Measurements from ENCODE around the gene LRP5. TPM values are rescaled to one million over a fixed set of nuclear protein-coding genes. Genes with fewer than 3 reads are reported as not detected.

LRP5 gene
- total RNA-seq, 1 experiment from 2014 or later = 67.0 TPM

GRCh38 chr11:68293708-68294107, 18.7 kb upstream of the LRP5 start:
- Histone ChIP-seq H3K4me3 (ENCODE audit: low read depth, low read length, poor library complexity, severe bottlenecking) (no peak overlapping the region), H3K9me3 (ENCODE audit: low read depth, low read length, poor library complexity, severe bottlenecking) (peaks cover 6% of the 10 kb centered on the region), H3K36me3 (ENCODE audit: insufficient read depth, low read length, poor library complexity, severe bottlenecking) (no peaks in the 10 kb centered on the region), H3K27ac (ENCODE audit: low read depth, low read length, poor library complexity, severe bottlenecking) (no peak overlapping the region), H3K27me3 (replicated peaks; ENCODE audit: insufficient read depth, low read depth, low read length, poor library complexity) (no peaks in the 10 kb centered on the region), H3K4me1 (ENCODE audit: insufficient read depth, low read length, poor library complexity, severe bottlenecking) (no peaks in the 10 kb centered on the region)
- no peak for DNase-seq (ENCODE audit: low spot score)
- intact Hi-C loops (cut with micrococcal nuclease; ENCODE audit: unreplicated experiment) = no loop called here
- ChIA-PET POLR2A (ENCODE audit: low non-redundant PET) (no interaction called here), CTCF (no interaction called here)
- BruUV-seq (replicated peaks) = no TSS peak
- no peak for TF ChIP-seq EZH2 (IDR thresholded peaks at IDR 0.05; ENCODE audit: borderline replicate concordance, low read depth, low read length, poor library complexity, severe bottlenecking)
- TF ChIP-seq, protein P1, sequence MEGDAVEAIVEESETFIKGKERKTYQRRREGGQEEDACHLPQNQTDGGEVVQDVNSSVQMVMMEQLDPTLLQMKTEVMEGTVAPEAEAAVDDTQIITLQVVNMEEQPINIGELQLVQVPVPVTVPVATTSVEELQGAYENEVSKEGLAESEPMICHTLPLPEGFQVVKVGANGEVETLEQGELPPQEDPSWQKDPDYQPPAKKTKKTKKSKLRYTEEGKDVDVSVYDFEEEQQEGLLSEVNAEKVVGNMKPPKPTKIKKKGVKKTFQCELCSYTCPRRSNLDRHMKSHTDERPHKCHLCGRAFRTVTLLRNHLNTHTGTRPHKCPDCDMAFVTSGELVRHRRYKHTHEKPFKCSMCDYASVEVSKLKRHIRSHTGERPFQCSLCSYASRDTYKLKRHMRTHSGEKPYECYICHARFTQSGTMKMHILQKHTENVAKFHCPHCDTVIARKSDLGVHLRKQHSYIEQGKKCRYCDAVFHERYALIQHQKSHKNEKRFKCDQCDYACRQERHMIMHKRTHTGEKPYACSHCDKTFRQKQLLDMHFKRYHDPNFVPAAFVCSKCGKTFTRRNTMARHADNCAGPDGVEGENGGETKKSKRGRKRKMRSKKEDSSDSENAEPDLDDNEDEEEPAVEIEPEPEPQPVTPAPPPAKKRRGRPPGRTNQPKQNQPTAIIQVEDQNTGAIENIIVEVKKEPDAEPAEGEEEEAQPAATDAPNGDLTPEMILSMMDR (conservative IDR thresholded peaks at IDR 0.05; ENCODE audit: low read depth, low read length) = no peak

DNA sequence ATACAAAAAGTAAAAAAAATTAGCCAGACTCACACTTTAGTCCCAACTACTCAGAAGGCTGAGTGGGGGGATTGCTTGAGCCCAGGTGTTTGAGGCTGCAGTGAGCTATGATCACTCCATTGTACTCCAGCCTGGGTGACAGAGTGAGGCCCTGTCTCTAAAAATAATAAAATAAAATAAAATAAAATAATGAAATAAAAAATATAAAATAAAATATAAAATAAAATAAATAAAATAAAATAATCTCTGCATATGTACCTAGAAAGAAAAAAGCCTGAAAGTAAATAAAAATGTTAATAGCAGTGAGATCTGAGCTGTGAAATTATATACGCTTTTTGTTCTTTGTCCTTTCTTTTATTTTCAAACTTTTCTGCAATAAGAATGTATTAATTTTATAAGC, 17.1 kb upstream of the LRP5 start:
- Histone ChIP-seq H3K27ac (ENCODE audit: low read depth, low read length, poor library complexity, severe bottlenecking) (no peak overlapping the region), H3K4me1 (ENCODE audit: insufficient read depth, low read length, poor library complexity, severe bottlenecking) (no peaks in the 10 kb centered on the region), H3K36me3 (ENCODE audit: insufficient read depth, low read length, poor library complexity, severe bottlenecking) (no peaks in the 10 kb centered on the region), H3K9me3 (ENCODE audit: low read depth, low read length, poor library complexity, severe bottlenecking) (no peaks in the 10 kb centered on the region), H3K4me3 (ENCODE audit: low read depth, low read length, poor library complexity, severe bottlenecking) (no peak overlapping the region), H3K27me3 (replicated peaks; ENCODE audit: insufficient read depth, low read depth, low read length, poor library complexity) (no peaks in the 10 kb centered on the region)
- ChIA-PET POLR2A (ENCODE audit: low non-redundant PET) (no interaction called here), CTCF (no interaction called here)
- TF ChIP-seq, protein P1 (conservative IDR thresholded peaks at IDR 0.05; ENCODE audit: low read depth, low read length) = no peak
- TF ChIP-seq EZH2 (IDR thresholded peaks at IDR 0.05; ENCODE audit: borderline replicate concordance, low read depth, low read length, poor library complexity, severe bottlenecking) = no peak
- no peak for DNase-seq (ENCODE audit: low spot score)
- intact Hi-C loops (cut with micrococcal nuclease; ENCODE audit: unreplicated experiment) = no loop called here
- BruUV-seq (replicated peaks) = no TSS peak

- Histone ChIP-seq H3K4me1 (ENCODE audit: insufficient read depth, low read length, poor library complexity, severe bottlenecking) (no peaks in the 10 kb centered on the region), H3K27me3 (replicated peaks; ENCODE audit: insufficient read depth, low read depth, low read length, poor library complexity) (no peaks in the 10 kb centered on the region), H3K9me3 (ENCODE audit: low read depth, low read length, poor library complexity, severe bottlenecking) (no peaks in the 10 kb centered on the region), H3K36me3 (ENCODE audit: insufficient read depth, low read length, poor library complexity, severe bottlenecking) (no peaks in the 10 kb centered on the region), H3K4me3 (ENCODE audit: low read depth, low read length, poor library complexity, severe bottlenecking) (no peak overlapping the region), H3K27ac (ENCODE audit: low read depth, low read length, poor library complexity, severe bottlenecking) (no peak overlapping the region)
- intact Hi-C loops (cut with micrococcal nuclease; ENCODE audit: unreplicated experiment) = loop anchor here (2.0 kb wide), 1 partner anchor 25 kb away; the partner anchor contains the start of gene C11orf24
- no TSS peak for BruUV-seq (replicated peaks)
- no peak for DNase-seq (ENCODE audit: low spot score)
- CTCF ChIA-PET = interaction anchor here (0.5 to 1.5 kb wide), 2 partner anchors 23 to 87 kb away, joined by 4 to 6 read pairs; no protein-coding TSS in a partner anchor
- TF ChIP-seq, protein P1 (conservative IDR thresholded peaks at IDR 0.05; ENCODE audit: low read depth, low read length) = no peak
- no peak for TF ChIP-seq EZH2 (IDR thresholded peaks at IDR 0.05; ENCODE audit: borderline replicate concordance, low read depth, low read length, poor library complexity, severe bottlenecking)
- POLR2A ChIA-PET (ENCODE audit: low non-redundant PET) = no interaction called here
These were observed 16.5 kb upstream of the LRP5 start for GRCh38 chr11:68295940-68296339.
